Upper lobe of left lung (tissue), 4 donors: ENCODE measurements around the gene SLC4A2.

Experiments
- EP300 ChIP-seq, 4 donors: sonication (generic); formaldehyde crosslinking; IDR thresholded peaks; one replicate each; pipeline ENCODE4 v1.5.1; 2017; ENCODE audit warnings: antibody characterized with exemption in 4 of 4, control low read depth in 2 of 4
- POLR2A ChIP-seq, 4 donors: fragments of 450-650 bp; IDR thresholded peaks; one replicate each; pipeline ENCODE4 v1.5.1; 2016 to 2017; ENCODE audit warnings: antibody characterized with exemption in 4 of 4, mild to moderate bottlenecking in 2 of 4
- TF ChIP-seq, protein P1 (sequence below), 6 experiments: fragments of 450-650 bp in 4 of 6; fragments of 200-600 bp in 2 of 6; sonication (generic) in 2 of 6; IDR thresholded peaks; one replicate each; pipeline ENCODE4 v1.5.1; 2016 to 2019; ENCODE audit warnings: antibody characterized with exemption in 6 of 6

- TF ChIP-seq, protein P1, sequence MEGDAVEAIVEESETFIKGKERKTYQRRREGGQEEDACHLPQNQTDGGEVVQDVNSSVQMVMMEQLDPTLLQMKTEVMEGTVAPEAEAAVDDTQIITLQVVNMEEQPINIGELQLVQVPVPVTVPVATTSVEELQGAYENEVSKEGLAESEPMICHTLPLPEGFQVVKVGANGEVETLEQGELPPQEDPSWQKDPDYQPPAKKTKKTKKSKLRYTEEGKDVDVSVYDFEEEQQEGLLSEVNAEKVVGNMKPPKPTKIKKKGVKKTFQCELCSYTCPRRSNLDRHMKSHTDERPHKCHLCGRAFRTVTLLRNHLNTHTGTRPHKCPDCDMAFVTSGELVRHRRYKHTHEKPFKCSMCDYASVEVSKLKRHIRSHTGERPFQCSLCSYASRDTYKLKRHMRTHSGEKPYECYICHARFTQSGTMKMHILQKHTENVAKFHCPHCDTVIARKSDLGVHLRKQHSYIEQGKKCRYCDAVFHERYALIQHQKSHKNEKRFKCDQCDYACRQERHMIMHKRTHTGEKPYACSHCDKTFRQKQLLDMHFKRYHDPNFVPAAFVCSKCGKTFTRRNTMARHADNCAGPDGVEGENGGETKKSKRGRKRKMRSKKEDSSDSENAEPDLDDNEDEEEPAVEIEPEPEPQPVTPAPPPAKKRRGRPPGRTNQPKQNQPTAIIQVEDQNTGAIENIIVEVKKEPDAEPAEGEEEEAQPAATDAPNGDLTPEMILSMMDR (IDR thresholded peaks at IDR 0.05) = no peak
- TF ChIP-seq POLR2A (IDR thresholded peaks at IDR 0.05) (no peak), EP300 (IDR thresholded peaks at IDR 0.05) (no peak)
These were observed 5.6 kb upstream of the SLC4A2 start for GRCh38 chr7:151053751-151054150.
